Chondrocyte (in vitro differentiated cells): Measurements from ENCODE around the gene LHFPL2. TPM values are rescaled to one million over a fixed set of nuclear protein-coding genes. Genes with fewer than 3 reads are reported as not detected.

Experiments used
- DNase-seq: peaks from one replicate; pipeline ENCODE4 v3.0.0; 2021; ENCODE audit warnings: mixed read lengths, low spot score
- H3K27ac Mint-ChIP-seq: one replicate; pipeline ENCODE4 v1.8.0; 2021; ENCODE audit warnings: mild to moderate bottlenecking, moderate library complexity, mixed read lengths; ENCODE audit not compliant: unreplicated experiment
- H3K27me3 Mint-ChIP-seq: 2 replicates; pipeline ENCODE4 v1.8.0; 2021; ENCODE audit warnings: low read depth, mixed read lengths
- H3K36me3 Mint-ChIP-seq: 2 replicates; pipeline ENCODE4 v1.8.0; 2021; ENCODE audit warnings: low read depth, mixed read lengths
- H3K4me1 Mint-ChIP-seq: 2 replicates; pipeline ENCODE4 v1.8.0; 2021; ENCODE audit warnings: low read depth, mild to moderate bottlenecking, mixed read lengths
- H3K4me3 Mint-ChIP-seq: one replicate; pipeline ENCODE4 v1.8.0; 2021; ENCODE audit warnings: mild to moderate bottlenecking, moderate library complexity, mixed read lengths; ENCODE audit not compliant: unreplicated experiment
- H3K9me3 Mint-ChIP-seq: 2 replicates; pipeline ENCODE4 v1.8.0; 2021; ENCODE audit warnings: low read depth, mixed read lengths
- CTCF ChIP-seq: fragments of 200-600 bp; sonication (generic); IDR thresholded peaks from 2 replicates; pipeline ENCODE4 v1.5.0; 2021; ENCODE audit warnings: antibody characterized with exemption, mild to moderate bottlenecking, moderate library complexity
- total RNA-seq: library from RNA; stranded (reverse); gene quantifications from 3 replicates; pipeline ENCODE4 v1.2.1, GENCODE V29; 2021

The LHFPL2 gene
- total RNA-seq, 1 donor from 2014 or later: 49.4 TPM

- H3K27me3 Mint-ChIP-seq: no peaks in the 10 kb centered on the region
- no peak overlapping the region for H3K4me3 Mint-ChIP-seq
- peak overlapping the region; percentile 32 for H3K27ac Mint-ChIP-seq
- H3K9me3 Mint-ChIP-seq: no peaks in the 10 kb centered on the region
- H3K36me3 Mint-ChIP-seq: no peaks in the 10 kb centered on the region
- DNase-seq: no peak
- peaks cover 63% of the 10 kb centered on the region for H3K4me1 Mint-ChIP-seq
- no peak for TF ChIP-seq CTCF
These were observed 111.8 kb downstream of the LHFPL2 start for GRCh38 chr5:78536661-78537196.

GRCh38 chr5:78534905-78535200, 113.7 kb downstream of the LHFPL2 start:
- H3K36me3 Mint-ChIP-seq: no peaks in the 10 kb centered on the region
- H3K27me3 Mint-ChIP-seq: no peaks in the 10 kb centered on the region
- no peak for TF ChIP-seq CTCF
- DNase-seq: no peak
- H3K27ac Mint-ChIP-seq: peak overlapping the region; percentile 98
- peaks cover 61% of the 10 kb centered on the region for H3K4me1 Mint-ChIP-seq
- peak overlapping the region; percentile 25 for H3K4me3 Mint-ChIP-seq
- H3K9me3 Mint-ChIP-seq: no peaks in the 10 kb centered on the region

GRCh38 chr5:78534148-78534904, 114.2 kb downstream of the LHFPL2 start:
- Mint-ChIP-seq H3K27ac (peak overlapping the region; percentile 98), H3K27me3 (no peaks in the 10 kb centered on the region), H3K4me3 (peak overlapping the region; percentile 25), H3K4me1 (peaks cover 65% of the 10 kb centered on the region), H3K36me3 (no peaks in the 10 kb centered on the region), H3K9me3 (no peaks in the 10 kb centered on the region)
- no peak for DNase-seq
- no peak for TF ChIP-seq CTCF

- no peaks in the 10 kb centered on the region for H3K36me3 Mint-ChIP-seq
- H3K4me1 Mint-ChIP-seq: peaks cover 75% of the 10 kb centered on the region
- H3K27me3 Mint-ChIP-seq: no peaks in the 10 kb centered on the region
- H3K9me3 Mint-ChIP-seq: no peaks in the 10 kb centered on the region
- peak; percentile 76 for TF ChIP-seq CTCF
- no peak overlapping the region for H3K4me3 Mint-ChIP-seq
- no peak for DNase-seq
- H3K27ac Mint-ChIP-seq: peak overlapping the region; percentile 98
These were observed 115.2 kb downstream of the LHFPL2 start for GRCh38 chr5:78533356-78533755.

GRCh38 chr5:78530342-78531096, 118.1 kb downstream of the LHFPL2 start:
- peaks cover 85% of the 10 kb centered on the region for H3K4me1 Mint-ChIP-seq
- H3K27ac Mint-ChIP-seq: peak overlapping the region; percentile 94
- no peaks in the 10 kb centered on the region for H3K9me3 Mint-ChIP-seq

More at GRCh38 chr5:78530342-78531096, 118.1 kb downstream of the LHFPL2 start:
- no peak for DNase-seq
- Mint-ChIP-seq H3K27me3 (no peaks in the 10 kb centered on the region), H3K36me3 (no peaks in the 10 kb centered on the region), H3K4me3 (no peak overlapping the region)
- TF ChIP-seq CTCF: no peak
